NAMALWA (cell line): ENCODE measurements around the gene MID1.

Experiments
- DNase-seq: peaks from one replicate; pipeline ENCODE4 v3.0.0-alpha.2; 2015; ENCODE audit warnings: low spot score

Gene MID1

GRCh38 chrX:10529344-10529743, 91.0 kb downstream of the MID1 start:
- DNase-seq: no peak

DNA sequence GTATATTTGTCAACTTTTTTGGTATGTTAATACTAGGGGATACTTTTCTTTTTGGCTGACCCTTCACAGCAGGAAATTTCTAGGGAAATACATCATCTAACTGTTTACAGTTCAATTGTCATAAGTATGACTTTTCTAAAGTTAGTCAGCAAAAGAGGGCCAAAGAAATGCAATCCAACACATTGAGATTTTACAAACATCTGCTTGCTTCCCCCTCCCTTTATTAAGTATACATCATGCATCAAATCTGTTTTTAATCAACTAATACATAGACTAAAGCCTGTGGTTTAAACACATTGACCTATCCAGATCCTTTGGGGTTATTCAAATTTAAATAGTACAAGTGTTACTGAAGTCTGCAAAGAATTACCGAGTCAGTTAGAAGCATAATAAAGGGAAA, 93.9 kb downstream of the MID1 start:
- no peak for DNase-seq

- DNase-seq: no peak
Measured at GRCh38 chrX:10525381-10526120, 94.8 kb downstream of the MID1 start.

DNA sequence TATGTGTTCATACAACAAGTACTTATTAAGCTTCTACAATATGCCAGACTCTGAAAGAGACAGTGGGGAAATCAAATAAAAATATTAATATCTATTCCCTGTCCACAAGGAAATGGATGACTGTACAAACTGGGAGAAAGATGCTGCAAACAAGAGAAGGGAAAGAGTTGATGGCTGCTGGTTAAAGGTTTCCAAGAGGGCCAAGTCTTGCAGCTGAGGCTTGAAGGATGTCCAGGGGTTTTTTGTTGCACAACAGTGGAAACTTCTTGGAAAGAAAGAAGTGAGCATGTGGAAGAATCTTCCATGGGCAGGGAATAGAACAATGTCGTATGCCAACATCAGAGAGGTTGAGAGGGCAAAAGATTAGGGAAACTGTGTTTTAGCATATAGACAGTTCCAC, 95.8 kb downstream of the MID1 start:
- DNase-seq: no peak

DNA sequence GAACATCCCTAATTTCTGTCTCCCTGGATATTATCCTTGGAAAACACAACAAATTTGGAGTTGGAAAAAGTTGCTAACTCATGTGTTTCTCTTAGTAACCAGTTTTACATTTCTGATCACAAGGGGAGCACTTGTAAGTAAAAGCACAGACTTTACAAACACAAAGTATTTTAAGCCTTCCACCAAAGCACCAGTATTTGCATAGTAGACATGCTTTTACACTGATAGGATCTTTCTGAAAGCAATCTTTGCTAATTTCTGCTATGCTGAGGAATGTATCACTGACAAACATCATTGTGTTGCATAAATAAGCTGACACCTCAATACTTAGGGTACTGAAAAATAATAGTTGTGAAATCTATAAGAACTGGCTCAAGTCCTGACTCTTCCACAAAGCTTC, 100.6 kb downstream of the MID1 start:
- DNase-seq: no peak

- DNase-seq: no peak
Measured at GRCh38 chrX:10519278-10519677, 101.1 kb downstream of the MID1 start.

GRCh38 chrX:10518073-10518472, 102.3 kb downstream of the MID1 start:
- no peak for DNase-seq

- no peak for DNase-seq
Measured at GRCh38 chrX:10516781-10517322, 103.5 kb downstream of the MID1 start.

GRCh38 chrX:10514891-10515290, 105.5 kb downstream of the MID1 start:
- DNase-seq: no peak

DNA sequence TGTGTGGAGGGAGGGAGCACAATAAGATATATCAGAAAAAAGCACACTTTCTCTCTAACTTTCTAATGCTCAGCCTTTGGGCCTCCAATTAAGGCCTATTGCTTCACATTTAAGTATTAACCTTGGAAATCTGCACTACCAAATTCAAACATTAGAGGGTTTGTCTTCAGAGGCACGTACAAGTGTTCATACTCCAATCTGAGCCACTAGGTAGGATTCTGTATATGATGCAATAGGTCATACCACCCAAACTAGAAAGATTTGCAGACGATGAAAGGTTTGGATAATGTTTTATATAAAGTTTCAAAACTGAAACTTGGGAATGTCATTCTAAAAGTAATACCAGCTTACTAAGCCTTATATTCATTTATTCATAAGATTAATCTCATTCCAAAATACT, 106.4 kb downstream of the MID1 start:
- DNase-seq: peak; percentile 12

DNA sequence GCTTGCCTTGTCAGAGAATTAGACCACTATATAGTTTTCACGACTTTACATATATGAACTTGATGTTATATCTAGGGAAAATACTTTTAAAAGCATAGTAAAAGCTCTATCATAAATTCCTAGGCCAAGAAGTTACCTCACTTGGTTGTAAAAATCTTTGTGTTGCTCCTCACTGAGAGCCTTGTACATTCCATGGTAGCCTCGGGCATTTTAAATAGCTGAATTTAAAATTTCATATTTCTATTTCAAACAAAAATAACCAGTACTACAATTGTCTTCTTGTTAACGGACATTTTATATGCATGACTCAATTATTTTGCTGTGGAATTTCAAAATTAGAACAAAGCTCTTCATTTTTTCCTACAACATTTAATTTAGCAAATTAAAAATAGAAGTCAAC, 107.6 kb downstream of the MID1 start:
- DNase-seq: no peak

GRCh38 chrX:10512258-10512657, 108.1 kb downstream of the MID1 start:
- DNase-seq: no peak

GRCh38 chrX:10509397-10509796, 111.0 kb downstream of the MID1 start:
- no peak for DNase-seq

DNA sequence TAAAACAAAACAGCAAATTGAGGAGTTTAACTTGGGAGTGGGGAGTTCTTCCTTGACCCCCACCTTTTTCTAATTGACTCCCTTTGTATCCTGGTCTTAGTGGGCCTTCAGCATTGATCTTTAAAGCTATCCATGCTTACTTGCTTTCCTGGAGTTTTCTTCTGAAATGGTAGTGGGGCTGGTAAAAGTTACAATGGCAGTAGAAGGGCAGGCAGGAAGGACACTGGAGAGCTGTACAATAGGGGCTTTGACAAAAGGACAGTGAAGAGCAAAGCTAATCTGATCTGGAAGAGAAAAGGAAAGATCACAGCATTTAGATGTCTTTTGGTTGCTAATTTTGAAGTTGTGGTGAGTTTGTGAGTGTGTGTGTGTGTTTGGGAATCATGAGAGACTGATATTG, 111.5 kb downstream of the MID1 start:
- no peak for DNase-seq

- no peak for DNase-seq
Measured at GRCh38 chrX:10507876-10508275, 112.5 kb downstream of the MID1 start.

DNA sequence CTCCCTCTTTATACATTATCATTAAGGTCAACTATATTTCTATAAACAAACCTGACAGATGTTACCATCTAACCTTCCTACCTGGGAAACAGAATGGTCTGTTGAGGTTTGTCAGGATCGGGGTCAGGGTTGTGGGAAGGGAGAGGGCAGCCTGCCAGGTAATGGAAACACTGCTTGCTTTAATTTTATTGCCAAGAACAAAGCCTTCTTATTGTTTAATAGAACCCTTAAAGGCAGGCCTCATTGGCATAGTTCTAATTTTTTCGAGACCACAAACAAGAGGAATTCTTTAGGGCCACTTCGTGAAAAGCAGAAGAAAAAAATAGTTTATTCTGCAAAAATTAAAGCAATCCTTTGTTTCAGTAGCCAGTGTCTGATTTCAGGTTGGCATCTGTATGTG, 113.2 kb downstream of the MID1 start:
- no peak for DNase-seq

GRCh38 chrX:10506781-10507180, 113.6 kb downstream of the MID1 start:
- DNase-seq: no peak

DNA sequence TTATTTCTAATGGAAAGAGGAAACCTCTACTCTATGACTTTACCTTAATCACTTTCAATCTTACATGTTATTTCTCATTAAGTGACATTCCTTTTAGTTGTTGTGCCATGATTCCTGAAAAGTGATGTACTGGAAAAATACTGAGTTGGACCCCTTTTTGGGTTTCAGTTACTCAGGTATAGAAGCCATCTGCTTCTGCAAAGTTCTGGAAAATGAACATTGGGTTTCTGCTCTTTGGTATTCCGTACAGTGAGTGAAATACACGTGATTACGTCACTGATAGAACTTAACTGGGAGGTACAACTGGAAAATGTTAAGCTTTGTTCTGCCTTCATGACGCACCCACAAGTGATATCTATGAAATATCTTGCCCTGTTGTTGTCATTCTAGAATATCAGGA, 114.7 kb downstream of the MID1 start:
- DNase-seq: no peak

DNA sequence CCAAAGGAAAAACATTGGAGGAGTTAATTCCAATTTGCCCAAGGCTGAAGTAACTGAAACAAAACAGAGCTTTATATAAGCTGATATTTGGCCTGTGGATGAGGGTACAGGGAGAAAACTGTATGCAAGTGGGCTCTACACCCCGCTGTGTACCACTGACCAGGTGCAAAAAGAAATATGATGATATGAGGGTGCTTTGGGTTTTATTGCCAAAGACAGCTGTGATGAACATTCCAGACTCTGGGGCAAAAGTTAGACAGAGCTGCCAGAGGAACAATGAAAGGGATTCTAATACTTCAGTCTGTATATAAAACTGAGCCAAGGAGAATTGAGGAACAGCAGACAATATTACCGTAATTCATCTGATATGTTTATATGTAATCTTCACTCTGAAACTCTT, 117.4 kb downstream of the MID1 start:
- no peak for DNase-seq

DNA sequence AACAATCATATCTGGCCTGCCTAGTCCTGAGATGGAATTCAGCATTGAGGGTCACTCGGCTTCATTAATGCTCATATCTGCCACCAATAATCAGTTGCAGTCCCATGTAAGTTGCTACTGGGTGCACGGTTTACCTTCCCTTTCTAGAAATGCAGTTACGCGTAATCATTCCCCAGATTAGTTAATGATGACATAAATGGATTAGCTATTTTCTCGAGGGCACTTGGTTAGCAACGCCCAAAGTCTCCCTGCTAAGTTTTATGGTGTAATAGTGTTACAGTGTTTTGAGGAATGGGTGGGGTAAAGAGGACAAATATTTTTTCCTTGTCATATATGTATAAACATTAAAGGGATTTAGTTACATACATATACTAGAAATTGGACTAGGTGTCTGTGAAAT, 118.8 kb downstream of the MID1 start:
- no peak for DNase-seq

GRCh38 chrX:10496345-10496965, 123.9 kb downstream of the MID1 start:
- no peak for DNase-seq

- DNase-seq: no peak
Measured at GRCh38 chrX:10495677-10496076, 124.7 kb downstream of the MID1 start.

DNA sequence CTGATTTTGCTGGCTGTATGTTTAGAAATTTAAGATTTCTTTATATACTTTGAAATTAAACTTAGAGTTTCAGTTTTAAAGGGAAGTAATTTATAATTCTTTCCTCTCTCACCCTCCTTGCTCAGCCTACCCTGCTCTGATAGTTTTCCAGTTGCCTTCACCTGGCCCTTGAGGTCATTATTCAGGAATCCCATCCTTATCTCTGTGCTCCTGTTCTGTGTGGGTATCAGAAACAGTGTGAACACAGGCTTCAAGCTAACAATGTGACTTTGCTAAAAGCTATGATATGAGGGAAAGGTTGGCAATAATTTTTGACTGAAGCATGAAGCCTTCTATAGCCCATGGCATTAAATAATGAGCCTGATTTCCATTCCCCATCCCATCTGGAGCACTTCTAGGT, 128.1 kb downstream of the MID1 start:
- DNase-seq: no peak

DNA sequence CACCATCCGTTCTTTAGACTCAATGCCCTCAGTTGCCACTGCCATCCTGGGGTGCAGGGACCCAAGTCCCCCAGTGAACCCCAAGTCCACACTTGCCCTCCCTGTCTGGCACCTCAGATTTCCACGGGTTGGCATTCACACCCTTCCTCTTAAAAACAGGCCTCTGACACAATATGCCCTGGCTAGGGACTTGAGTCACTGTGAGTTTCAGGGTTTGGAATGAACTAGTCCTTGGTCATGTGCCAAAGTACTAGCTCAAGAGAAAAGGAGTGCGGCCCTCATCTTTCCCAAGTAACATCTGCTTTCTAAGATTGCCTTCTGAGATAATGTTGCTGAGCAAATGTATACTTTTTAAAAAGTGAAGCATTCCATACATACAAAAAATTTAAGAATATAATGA, 134.0 kb downstream of the MID1 start:
- DNase-seq: no peak
